CD14-positive monocyte (primary cell): ENCODE measurements around the gene PAX6. TPM values are rescaled to one million over a fixed set of nuclear protein-coding genes. Genes with fewer than 3 reads are reported as not detected.

Experiments
- DNase-seq, 3 donors: peaks; one replicate each; pipeline ENCODE4 v3.0.0-alpha.2; 2011 to 2022
- H2AFZ ChIP-seq: 2 replicates; pipeline ENCODE4 v1.6.0; 2012; ENCODE audit warnings: mild to moderate bottlenecking, low read depth, low read length, inconsistent platforms; ENCODE audit not compliant: insufficient read depth, poor library complexity, severe bottlenecking
- H3K27ac ChIP-seq, 2 donors: 1 replicate in 1 of 2; 2 replicates in 1 of 2; pipeline ENCODE4 v1.5.1; 2012 to 2013; ENCODE audit warnings: low read length in 2 of 2, control low read depth in 1 of 2, inconsistent platforms in 1 of 2, low read depth in 1 of 2, mild to moderate bottlenecking in 1 of 2
- H3K27me3 ChIP-seq, 2 donors: one replicate each; pipeline versions ENCODE4 v1.6.0 to v1.6.1; 2011 to 2013; ENCODE audit warnings: low read length in 2 of 2; ENCODE audit not compliant: control insufficient read depth in 2 of 2, insufficient read depth in 2 of 2
- H3K36me3 ChIP-seq, 2 donors: replicated peaks in 1 of 2; 1 replicate in 1 of 2; 2 replicates in 1 of 2; pipeline versions ENCODE4 v1.5.1 to v1.6.1; 2012 to 2013; ENCODE audit warnings: low read length in 2 of 2, control low read depth in 1 of 2, inconsistent platforms in 1 of 2, mild to moderate bottlenecking in 1 of 2; ENCODE audit not compliant: insufficient read depth in 2 of 2, control insufficient read depth in 1 of 2
- H3K4me1 ChIP-seq, 2 donors: 1 replicate in 1 of 2; 2 replicates in 1 of 2; pipeline versions ENCODE4 v1.5.1 to v1.6.1; 2012 to 2013; ENCODE audit warnings: low read length in 2 of 2, control low read depth in 1 of 2, inconsistent platforms in 1 of 2, mild to moderate bottlenecking in 1 of 2, moderate library complexity in 1 of 2; ENCODE audit not compliant: insufficient read depth in 2 of 2, control insufficient read depth in 1 of 2
- H3K4me2 ChIP-seq: replicated peaks from 2 replicates; pipeline ENCODE3; 2012; ENCODE audit warnings: low read length, moderate library complexity, mild to moderate bottlenecking; ENCODE audit not compliant: poor library complexity, severe bottlenecking; ENCODE audit errors: extremely low read depth
- H3K4me3 ChIP-seq, 3 experiments: fragments of 200-600 bp in 1 of 3; sonication (generic) in 1 of 3; replicated peaks in 1 of 3; 1 replicate in 2 of 3; 2 replicates in 1 of 3; pipeline ENCODE4 v1.5.1; 2011 to 2013; ENCODE audit warnings: low read length in 3 of 3, mild to moderate bottlenecking in 3 of 3, control low read depth in 2 of 3, low read depth in 2 of 3, inconsistent platforms in 1 of 3, moderate library complexity in 1 of 3
- H3K79me2 ChIP-seq: 2 replicates; pipeline ENCODE4 v1.6.0; 2012; ENCODE audit warnings: mild to moderate bottlenecking, control low read depth, inconsistent platforms, low read length, moderate library complexity; ENCODE audit not compliant: insufficient read depth
- H3K9ac ChIP-seq: 2 replicates; pipeline ENCODE4 v1.6.0; 2017; ENCODE audit warnings: low read length, mild to moderate bottlenecking; ENCODE audit not compliant: insufficient read depth, poor library complexity, severe bottlenecking
- H3K9me3 ChIP-seq, 2 donors: replicated peaks in 1 of 2; 1 replicate in 1 of 2; 2 replicates in 1 of 2; pipeline versions ENCODE4 v1.5.1 to v1.6.1; 2012 to 2013; ENCODE audit warnings: low read length in 2 of 2, control low read depth in 1 of 2; ENCODE audit not compliant: control insufficient read depth in 1 of 2, insufficient read depth in 1 of 2
- H4K20me1 ChIP-seq: 2 replicates; pipeline ENCODE4 v1.6.0; 2012; ENCODE audit warnings: mild to moderate bottlenecking, low read length, control low read depth, moderate library complexity; ENCODE audit not compliant: insufficient read depth
- H3K27ac Mint-ChIP-seq, 7 donors: one replicate each; pipeline ENCODE4 v1.8.0; 2020; ENCODE audit warnings: mild to moderate bottlenecking in 7 of 7, mixed read lengths in 7 of 7, moderate library complexity in 6 of 7, inconsistent platforms in 2 of 7
- H3K27me3 Mint-ChIP-seq, 3 donors: one replicate each; pipeline ENCODE4 v1.8.0; 2021 to 2022; ENCODE audit warnings: low read depth in 3 of 3, mild to moderate bottlenecking in 3 of 3, mixed read lengths in 3 of 3, moderate library complexity in 3 of 3, inconsistent platforms in 1 of 3
- H3K36me3 Mint-ChIP-seq, 2 donors: one replicate each; pipeline ENCODE4 v1.8.0; 2020; ENCODE audit warnings: mixed read lengths in 2 of 2, inconsistent platforms in 1 of 2, mild to moderate bottlenecking in 1 of 2
- H3K4me1 Mint-ChIP-seq: one replicate; pipeline ENCODE4 v1.8.0; 2020; ENCODE audit warnings: mild to moderate bottlenecking, mixed read lengths
- H3K4me3 Mint-ChIP-seq, 2 donors: one replicate each; pipeline ENCODE4 v1.8.0; 2020; ENCODE audit warnings: mild to moderate bottlenecking in 2 of 2, mixed read lengths in 2 of 2, moderate library complexity in 1 of 2
- H3K9me3 Mint-ChIP-seq, 7 donors: one replicate each; pipeline ENCODE4 v1.8.0; 2020 to 2022; ENCODE audit warnings: mixed read lengths in 7 of 7, mild to moderate bottlenecking in 6 of 7, moderate library complexity in 6 of 7, inconsistent platforms in 2 of 7
- WGBS: methylation state at CpG from one replicate; pipeline ENCODE4 v1.1.5; 2013; ENCODE audit warnings: missing lambda C conversion rate; ENCODE audit not compliant: insufficient coverage; 5-methylcytosine and 5-hydroxymethylcytosine counted together
- intact Hi-C, 2 donors: fragments of 100-400 bp; cut with micrococcal nuclease; formaldehyde crosslinking; loops; one replicate each; pipeline versions ENCODE4 v1.15.0 to v1.15.1; 2023
- polyA plus RNA-seq, 3 donors: library from polyadenylated mRNA; depleted of rRNA in 1 of 3; unstranded in 2 of 3; stranded (reverse) in 1 of 3; fragments of 300-500 nt in 2 of 3; fragments of >200 nt in 1 of 3; fragmentation: Illumina TruSeq in 2 of 3; gene quantifications; 1 replicate in 2 of 3; 2 replicates in 1 of 3; pipeline ENCODE4 v1.2.3, GENCODE V29; 2012 to 2021
- TF ChIP-seq, protein P1 (sequence below): fragments of 200-600 bp; IDR thresholded peaks from one replicate; pipeline ENCODE4 v1.8.0; 2022; ENCODE audit warnings: antibody characterized with exemption, mild to moderate bottlenecking

PAX6 gene
- polyA plus RNA-seq, 3 donors = not detected

GRCh38 chr11:31841435-31841834, 30.3 kb upstream of the PAX6 start:
- H3K27me3 ChIP-seq = peaks cover 22 to 23% of the 10 kb centered on the region in 2 donors
- H3K4me1 Mint-ChIP-seq = no peaks in the 10 kb centered on the region

GRCh38 chr11:31834237-31834636, 23.1 kb upstream of the PAX6 start:
- Histone ChIP-seq H3K27ac (no peak overlapping the region), H3K27me3 (peaks cover 58 to 77% of the 10 kb centered on the region in 2 donors), H3K4me1 (no peaks in the 10 kb centered on the region), H2AFZ (no peak overlapping the region), H3K9me3 (no peaks in the 10 kb centered on the region), H3K4me3 (no peak overlapping the region), H3K79me2 (no peaks in the 10 kb centered on the region), H3K9ac (no peak overlapping the region), H3K36me3 (no peaks in the 10 kb centered on the region), H4K20me1 (no peaks in the 10 kb centered on the region), H3K4me2 (no peak overlapping the region)
- H3K36me3 Mint-ChIP-seq = no peaks in the 10 kb centered on the region
- TF ChIP-seq, protein P1, sequence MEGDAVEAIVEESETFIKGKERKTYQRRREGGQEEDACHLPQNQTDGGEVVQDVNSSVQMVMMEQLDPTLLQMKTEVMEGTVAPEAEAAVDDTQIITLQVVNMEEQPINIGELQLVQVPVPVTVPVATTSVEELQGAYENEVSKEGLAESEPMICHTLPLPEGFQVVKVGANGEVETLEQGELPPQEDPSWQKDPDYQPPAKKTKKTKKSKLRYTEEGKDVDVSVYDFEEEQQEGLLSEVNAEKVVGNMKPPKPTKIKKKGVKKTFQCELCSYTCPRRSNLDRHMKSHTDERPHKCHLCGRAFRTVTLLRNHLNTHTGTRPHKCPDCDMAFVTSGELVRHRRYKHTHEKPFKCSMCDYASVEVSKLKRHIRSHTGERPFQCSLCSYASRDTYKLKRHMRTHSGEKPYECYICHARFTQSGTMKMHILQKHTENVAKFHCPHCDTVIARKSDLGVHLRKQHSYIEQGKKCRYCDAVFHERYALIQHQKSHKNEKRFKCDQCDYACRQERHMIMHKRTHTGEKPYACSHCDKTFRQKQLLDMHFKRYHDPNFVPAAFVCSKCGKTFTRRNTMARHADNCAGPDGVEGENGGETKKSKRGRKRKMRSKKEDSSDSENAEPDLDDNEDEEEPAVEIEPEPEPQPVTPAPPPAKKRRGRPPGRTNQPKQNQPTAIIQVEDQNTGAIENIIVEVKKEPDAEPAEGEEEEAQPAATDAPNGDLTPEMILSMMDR = no peak
- H3K4me1 Mint-ChIP-seq = no peaks in the 10 kb centered on the region
- no peak overlapping the region for H3K4me3 Mint-ChIP-seq
- no CpG with 5 or more reads among the region's 1 CpG for WGBS
- intact Hi-C loops = no loop called here
- peaks cover 0 to 3% (median 0%) of the 10 kb centered on the region in 7 donors for H3K9me3 Mint-ChIP-seq
- DNase-seq = no peak
- H3K27me3 Mint-ChIP-seq = peaks cover 33 to 49% (median 41%) of the 10 kb centered on the region in 3 donors
- no peak overlapping the region for H3K27ac Mint-ChIP-seq

More at GRCh38 chr11:31841435-31841834, 30.3 kb upstream of the PAX6 start:
- H3K4me1 ChIP-seq = no peaks in the 10 kb centered on the region
- Mint-ChIP-seq H3K4me3 (no peak overlapping the region), H3K36me3 (no peaks in the 10 kb centered on the region), H3K27me3 (peaks cover 19 to 53% (median 20%) of the 10 kb centered on the region in 3 donors), H3K9me3 (no peaks in the 10 kb centered on the region), H3K27ac (no peak overlapping the region)
- no peaks in the 10 kb centered on the region for H3K36me3 ChIP-seq
- WGBS = 100% methylated on average over 3 of the region's 3 CpGs
- H2AFZ ChIP-seq = no peak overlapping the region
- no peak overlapping the region for H3K27ac ChIP-seq
- H4K20me1 ChIP-seq = no peaks in the 10 kb centered on the region
- no peak for DNase-seq
- TF ChIP-seq, protein P1 = no peak
- no peaks in the 10 kb centered on the region for H3K9me3 ChIP-seq
- no peak overlapping the region for H3K4me3 ChIP-seq
- H3K79me2 ChIP-seq = no peaks in the 10 kb centered on the region
- H3K4me2 ChIP-seq = no peak overlapping the region
- intact Hi-C loops = no loop called here
- H3K9ac ChIP-seq = no peak overlapping the region
